SK-N-SH treated with all-trans-retinoic acid at 6 μM for 48 hours (cell line): ENCODE results near the gene TLR3.
"Not testable (repeated sequence)": the region's sequence is repeated elsewhere in the genome, so short reads cannot be mapped to it uniquely, and the experiment has no call there.

Experiments used
- ATAC-seq: fragments of 200-7000 bp; cut with Tn5 transposase; 3 replicates; pipeline ENCODE4 v1.9.1; 2020; ENCODE audit warnings: mild to moderate bottlenecking, moderate library complexity
- ARNTL ChIP-seq: fragments of 450-650 bp; formaldehyde crosslinking; IDR thresholded peaks from 2 replicates; pipeline ENCODE4 v1.5.0; 2020; ENCODE audit warnings: low read depth, mild to moderate bottlenecking, moderate library complexity, borderline replicate concordance
- BACH2 ChIP-seq: fragments of 250-450 bp; sonication (Bioruptor Pico); IDR thresholded peaks from 2 replicates; pipeline ENCODE4 v1.9.0; 2021; ENCODE audit warnings: mild to moderate bottlenecking, borderline replicate concordance
- CREB5 ChIP-seq: fragments of 250-450 bp; sonication (Bioruptor Pico); IDR thresholded peaks from 2 replicates; pipeline ENCODE4 v1.5.1; 2020; ENCODE audit warnings: low read depth, mild to moderate bottlenecking, moderate library complexity
- CSDC2 ChIP-seq: fragments of 250-450 bp; sonication (Bioruptor Pico); IDR thresholded peaks from 2 replicates; pipeline ENCODE4 v1.5.0; 2020; ENCODE audit warnings: mild to moderate bottlenecking, moderate library complexity
- ESRRG ChIP-seq: fragments of 250-450 bp; sonication (Bioruptor Pico); IDR thresholded peaks from 2 replicates; pipeline ENCODE4 v1.6.1; 2021; ENCODE audit warnings: mild to moderate bottlenecking
- ISL1 ChIP-seq: fragments of 250-450 bp; sonication (Bioruptor Pico); IDR thresholded peaks from 2 replicates; pipeline ENCODE4 v2.1.2; 2022; ENCODE audit warnings: mild to moderate bottlenecking, moderate library complexity
- PPARA ChIP-seq: fragments of 250-450 bp; sonication (Bioruptor Pico); IDR thresholded peaks from 2 replicates; pipeline ENCODE4 v1.5.0; 2020; ENCODE audit warnings: mild to moderate bottlenecking, borderline replicate concordance
- RARB ChIP-seq: fragments of 250-450 bp; sonication (Bioruptor Pico); IDR thresholded peaks from 2 replicates; pipeline ENCODE4 v1.8.0; 2021; ENCODE audit warnings: mild to moderate bottlenecking, moderate library complexity
- SNAI2 ChIP-seq: fragments of 250-450 bp; sonication (Bioruptor Pico); IDR thresholded peaks from 2 replicates; pipeline ENCODE4 v1.5.0; 2020; ENCODE audit warnings: mild to moderate bottlenecking, moderate library complexity
- TCF4 ChIP-seq: fragments of 250-450 bp; sonication (Bioruptor Pico); IDR thresholded peaks from 2 replicates; pipeline ENCODE4 v1.8.0; 2021; ENCODE audit warnings: mild to moderate bottlenecking, moderate library complexity, borderline replicate concordance
- TOX ChIP-seq: fragments of 250-450 bp; sonication (Bioruptor Pico); IDR thresholded peaks from 2 replicates; pipeline ENCODE4 v1.8.0; 2021; ENCODE audit warnings: mild to moderate bottlenecking, moderate library complexity, borderline replicate concordance
- ZC3H10 ChIP-seq: fragments of 250-450 bp; sonication (Bioruptor Pico); IDR thresholded peaks from 2 replicates; pipeline ENCODE4 v1.5.1; 2021; ENCODE audit warnings: mild to moderate bottlenecking, moderate library complexity
- ZFP3 ChIP-seq: fragments of 250-450 bp; sonication (Bioruptor Pico); IDR thresholded peaks from 2 replicates; pipeline ENCODE4 v1.5.0; 2020; ENCODE audit warnings: mild to moderate bottlenecking, moderate library complexity
- ZFP30 ChIP-seq: fragments of 450-650 bp; formaldehyde crosslinking; IDR thresholded peaks from 2 replicates; pipeline ENCODE4 v1.5.0; 2022; ENCODE audit warnings: mild to moderate bottlenecking, moderate library complexity
- ZNF565 ChIP-seq: fragments of 450-650 bp; formaldehyde crosslinking; conservative IDR thresholded peaks from 2 replicates; pipeline ENCODE4 v1.5.0; 2020; ENCODE audit warnings: low read depth, mild to moderate bottlenecking, moderate library complexity
- TF ChIP-seq, protein P1 (sequence below): fragments of 250-450 bp; sonication (Bioruptor Pico); IDR thresholded peaks from 2 replicates; pipeline ENCODE4 v1.5.1; 2021; ENCODE audit warnings: mild to moderate bottlenecking, moderate library complexity
- TF ChIP-seq, protein P2 (sequence below): fragments of 250-450 bp; sonication (Bioruptor Pico); IDR thresholded peaks from 2 replicates; pipeline ENCODE4 v1.8.0; 2020; ENCODE audit warnings: mild to moderate bottlenecking, moderate library complexity, borderline replicate concordance
- TF ChIP-seq, protein P3 (sequence below): fragments of 250-450 bp; sonication (Bioruptor Pico); IDR thresholded peaks from 2 replicates; pipeline ENCODE4 v1.5.0; 2020; ENCODE audit warnings: mild to moderate bottlenecking, moderate library complexity

TLR3 gene

DNA sequence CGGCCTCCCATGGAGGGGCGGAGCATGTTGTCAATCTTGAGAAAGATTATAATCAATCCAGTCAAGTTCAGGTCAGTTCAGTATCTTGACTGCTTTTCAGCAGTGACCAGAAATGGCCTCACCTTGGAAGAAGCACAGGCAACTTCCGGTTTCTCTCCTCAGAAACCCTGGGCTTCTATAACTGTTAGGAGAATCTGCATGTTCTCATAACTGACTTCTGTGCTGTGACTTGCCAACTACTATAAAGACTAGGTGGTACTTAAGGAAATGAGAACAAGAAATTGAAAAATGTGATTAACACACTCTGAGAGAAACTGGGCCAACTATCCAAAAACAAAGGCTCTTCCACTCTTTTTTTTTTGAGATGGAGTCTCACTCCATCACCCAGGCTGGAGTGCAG, 35.9 kb upstream of the TLR3 start:
- TF ChIP-seq CREB5 (CRISPR knock-in tag) = no peak
- no peak for TF ChIP-seq ZNF565
- no peak for TF ChIP-seq ESRRG
- TF ChIP-seq, protein P1, sequence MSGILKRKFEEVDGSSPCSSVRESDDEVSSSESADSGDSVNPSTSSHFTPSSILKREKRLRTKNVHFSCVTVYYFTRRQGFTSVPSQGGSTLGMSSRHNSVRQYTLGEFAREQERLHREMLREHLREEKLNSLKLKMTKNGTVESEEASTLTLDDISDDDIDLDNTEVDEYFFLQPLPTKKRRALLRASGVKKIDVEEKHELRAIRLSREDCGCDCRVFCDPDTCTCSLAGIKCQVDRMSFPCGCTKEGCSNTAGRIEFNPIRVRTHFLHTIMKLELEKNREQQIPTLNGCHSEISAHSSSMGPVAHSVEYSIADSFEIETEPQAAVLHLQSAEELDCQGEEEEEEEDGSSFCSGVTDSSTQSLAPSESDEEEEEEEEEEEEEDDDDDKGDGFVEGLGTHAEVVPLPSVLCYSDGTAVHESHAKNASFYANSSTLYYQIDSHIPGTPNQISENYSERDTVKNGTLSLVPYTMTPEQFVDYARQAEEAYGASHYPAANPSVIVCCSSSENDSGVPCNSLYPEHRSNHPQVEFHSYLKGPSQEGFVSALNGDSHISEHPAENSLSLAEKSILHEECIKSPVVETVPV = no peak
- no peak for TF ChIP-seq ARNTL (CRISPR knock-in tag)

DNA sequence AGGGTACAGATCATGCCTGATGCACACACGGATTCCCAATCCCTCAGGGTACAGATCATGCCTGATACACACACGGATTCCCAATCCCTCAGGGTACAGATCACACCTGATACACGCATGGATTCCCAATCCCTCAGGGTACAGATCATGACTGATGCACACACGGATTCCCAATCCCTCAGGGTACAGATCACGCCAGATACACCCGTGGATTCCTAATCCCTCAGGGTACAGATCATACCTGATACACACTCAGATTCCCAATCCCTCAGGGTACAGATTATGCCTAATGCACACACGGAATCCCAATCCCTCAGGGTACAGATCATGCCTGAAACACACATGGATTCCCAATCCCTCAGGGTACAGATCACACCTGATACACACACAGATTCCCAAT, 34.3 kb upstream of the TLR3 start:
- not testable (repeated sequence) for ATAC-seq

More for the DNA sequence above, 35.9 kb upstream of the TLR3 start:
- ATAC-seq = no peak

DNA sequence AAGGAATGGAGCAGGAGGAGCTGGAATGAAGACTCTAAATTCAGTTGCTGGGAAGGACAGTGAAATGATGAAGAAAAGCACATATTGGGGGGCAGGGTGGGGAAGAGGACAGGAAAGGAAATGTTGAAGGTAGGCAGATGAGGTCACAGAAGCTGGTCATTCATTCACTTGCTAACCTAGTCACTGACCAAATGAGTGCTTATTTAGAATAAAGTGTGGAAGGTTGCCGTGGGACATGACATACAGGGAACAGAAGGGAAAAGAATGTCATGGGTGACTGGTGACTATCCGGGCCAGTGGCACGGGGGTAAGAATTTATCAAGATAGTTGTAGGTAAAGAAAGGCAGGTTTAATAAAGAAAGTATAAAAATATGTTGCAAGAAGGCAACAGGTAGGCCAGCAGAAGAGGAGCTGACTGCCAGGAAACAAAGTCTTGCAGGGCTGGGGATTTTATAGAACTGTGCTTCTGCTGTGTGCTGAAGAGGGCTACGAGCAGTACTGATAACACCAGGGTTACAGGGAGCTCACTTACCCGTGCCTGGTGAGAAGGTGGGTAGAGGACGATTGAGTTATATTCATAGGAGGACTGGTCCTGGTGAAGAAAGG, 31.9 kb upstream of the TLR3 start:
- TF ChIP-seq ISL1 (no peak), ZFP3 (CRISPR knock-in tag) (no peak), ZFP30 (CRISPR knock-in tag) (no peak), CREB5 (CRISPR knock-in tag) (no peak), RARB (CRISPR knock-in tag) (no peak), ZC3H10 (CRISPR knock-in tag) (no peak), SNAI2 (CRISPR knock-in tag) (no peak), ZNF565 (no peak)
- TF ChIP-seq, protein P2, sequence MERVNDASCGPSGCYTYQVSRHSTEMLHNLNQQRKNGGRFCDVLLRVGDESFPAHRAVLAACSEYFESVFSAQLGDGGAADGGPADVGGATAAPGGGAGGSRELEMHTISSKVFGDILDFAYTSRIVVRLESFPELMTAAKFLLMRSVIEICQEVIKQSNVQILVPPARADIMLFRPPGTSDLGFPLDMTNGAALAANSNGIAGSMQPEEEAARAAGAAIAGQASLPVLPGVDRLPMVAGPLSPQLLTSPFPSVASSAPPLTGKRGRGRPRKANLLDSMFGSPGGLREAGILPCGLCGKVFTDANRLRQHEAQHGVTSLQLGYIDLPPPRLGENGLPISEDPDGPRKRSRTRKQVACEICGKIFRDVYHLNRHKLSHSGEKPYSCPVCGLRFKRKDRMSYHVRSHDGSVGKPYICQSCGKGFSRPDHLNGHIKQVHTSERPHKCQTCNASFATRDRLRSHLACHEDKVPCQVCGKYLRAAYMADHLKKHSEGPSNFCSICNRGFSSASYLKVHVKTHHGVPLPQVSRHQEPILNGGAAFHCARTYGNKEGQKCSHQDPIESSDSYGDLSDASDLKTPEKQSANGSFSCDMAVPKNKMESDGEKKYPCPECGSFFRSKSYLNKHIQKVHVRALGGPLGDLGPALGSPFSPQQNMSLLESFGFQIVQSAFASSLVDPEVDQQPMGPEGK (CRISPR knock-in tag) = no peak
- TF ChIP-seq, all 23 proteins: peak for 0
- ATAC-seq = no peak

GRCh38 chr4:186037692-186038658, 31.0 kb upstream of the TLR3 start:
- no peak for TF ChIP-seq ARNTL (CRISPR knock-in tag)
- TF ChIP-seq TCF4 (CRISPR knock-in tag) = no peak
- peak; percentile 94 for ATAC-seq

- TF ChIP-seq ARNTL (CRISPR knock-in tag) (no peak), CSDC2 (CRISPR knock-in tag) (no peak), PPARA (CRISPR knock-in tag) (no peak), TOX (no peak), BACH2 (CRISPR knock-in tag) (no peak)
- TF ChIP-seq, protein P3, sequence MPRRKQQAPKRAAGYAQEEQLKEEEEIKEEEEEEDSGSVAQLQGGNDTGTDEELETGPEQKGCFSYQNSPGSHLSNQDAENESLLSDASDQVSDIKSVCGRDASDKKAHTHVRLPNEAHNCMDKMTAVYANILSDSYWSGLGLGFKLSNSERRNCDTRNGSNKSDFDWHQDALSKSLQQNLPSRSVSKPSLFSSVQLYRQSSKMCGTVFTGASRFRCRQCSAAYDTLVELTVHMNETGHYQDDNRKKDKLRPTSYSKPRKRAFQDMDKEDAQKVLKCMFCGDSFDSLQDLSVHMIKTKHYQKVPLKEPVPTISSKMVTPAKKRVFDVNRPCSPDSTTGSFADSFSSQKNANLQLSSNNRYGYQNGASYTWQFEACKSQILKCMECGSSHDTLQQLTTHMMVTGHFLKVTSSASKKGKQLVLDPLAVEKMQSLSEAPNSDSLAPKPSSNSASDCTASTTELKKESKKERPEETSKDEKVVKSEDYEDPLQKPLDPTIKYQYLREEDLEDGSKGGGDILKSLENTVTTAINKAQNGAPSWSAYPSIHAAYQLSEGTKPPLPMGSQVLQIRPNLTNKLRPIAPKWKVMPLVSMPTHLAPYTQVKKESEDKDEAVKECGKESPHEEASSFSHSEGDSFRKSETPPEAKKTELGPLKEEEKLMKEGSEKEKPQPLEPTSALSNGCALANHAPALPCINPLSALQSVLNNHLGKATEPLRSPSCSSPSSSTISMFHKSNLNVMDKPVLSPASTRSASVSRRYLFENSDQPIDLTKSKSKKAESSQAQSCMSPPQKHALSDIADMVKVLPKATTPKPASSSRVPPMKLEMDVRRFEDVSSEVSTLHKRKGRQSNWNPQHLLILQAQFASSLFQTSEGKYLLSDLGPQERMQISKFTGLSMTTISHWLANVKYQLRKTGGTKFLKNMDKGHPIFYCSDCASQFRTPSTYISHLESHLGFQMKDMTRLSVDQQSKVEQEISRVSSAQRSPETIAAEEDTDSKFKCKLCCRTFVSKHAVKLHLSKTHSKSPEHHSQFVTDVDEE (CRISPR knock-in tag) = no peak
- no peak for ATAC-seq
Measured at GRCh38 chr4:186039697-186040096, 29.3 kb upstream of the TLR3 start.
